HCEC 1CT (cell line): ENCODE data around the gene ROR2.

Experiments used
- DNase-seq: peaks from one replicate; pipeline ENCODE4 v3.0.0-alpha.2; 2017

Gene ROR2

DNA sequence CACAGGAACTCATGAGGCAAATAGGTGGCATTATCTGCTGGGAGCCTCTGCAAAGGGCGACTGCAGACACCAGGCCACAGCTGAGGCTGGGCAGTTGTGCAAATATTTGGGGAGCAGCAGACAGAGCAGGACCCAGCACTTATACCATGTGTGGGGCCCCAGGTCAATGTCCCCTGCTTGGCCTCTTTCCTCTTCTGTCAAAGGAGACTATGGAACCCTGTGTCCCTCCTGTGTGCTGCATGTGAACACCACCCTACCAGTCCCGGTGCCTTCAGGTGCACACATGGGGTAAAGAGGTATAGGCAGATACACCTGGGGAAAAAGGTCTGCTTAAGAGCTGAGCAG, 50.8 kb downstream of the ROR2 start:
- no peak for DNase-seq

DNA sequence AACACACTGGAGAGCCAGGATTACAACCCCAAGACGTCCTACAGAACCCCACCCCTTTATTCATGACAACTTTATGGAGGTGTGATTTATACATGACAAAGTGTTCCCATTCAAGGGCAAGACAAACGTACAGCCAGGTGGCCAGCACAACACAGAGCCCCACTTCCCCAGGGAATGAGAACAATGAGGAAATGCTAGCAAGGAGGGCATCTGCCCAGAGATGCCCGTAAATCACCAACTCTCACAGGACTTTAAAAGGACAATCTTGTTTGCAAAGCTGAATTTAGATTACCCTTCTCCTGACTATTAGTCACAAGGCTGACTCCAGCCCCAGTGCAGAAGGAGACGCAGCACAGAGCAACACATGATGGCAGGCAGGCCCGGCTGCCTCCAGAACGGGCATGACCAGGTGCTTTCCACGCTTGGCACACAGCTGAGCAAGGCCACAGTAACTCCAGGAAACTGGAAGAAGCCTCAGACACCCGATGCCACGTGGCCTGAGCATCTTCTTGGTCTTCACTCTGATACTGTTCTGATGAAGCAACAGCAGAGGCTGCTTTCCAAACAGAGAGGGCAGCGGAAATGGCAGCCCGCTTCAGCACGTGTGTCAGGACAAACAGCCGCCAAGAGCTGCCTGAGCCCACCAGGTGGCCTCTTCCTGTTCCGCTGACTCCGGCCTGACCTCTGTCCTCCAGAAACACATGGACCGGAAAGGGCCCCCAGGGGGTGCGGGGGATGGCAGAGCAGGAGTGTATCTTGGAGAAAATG, 51.4 kb downstream of the ROR2 start:
- no peak for DNase-seq

DNA sequence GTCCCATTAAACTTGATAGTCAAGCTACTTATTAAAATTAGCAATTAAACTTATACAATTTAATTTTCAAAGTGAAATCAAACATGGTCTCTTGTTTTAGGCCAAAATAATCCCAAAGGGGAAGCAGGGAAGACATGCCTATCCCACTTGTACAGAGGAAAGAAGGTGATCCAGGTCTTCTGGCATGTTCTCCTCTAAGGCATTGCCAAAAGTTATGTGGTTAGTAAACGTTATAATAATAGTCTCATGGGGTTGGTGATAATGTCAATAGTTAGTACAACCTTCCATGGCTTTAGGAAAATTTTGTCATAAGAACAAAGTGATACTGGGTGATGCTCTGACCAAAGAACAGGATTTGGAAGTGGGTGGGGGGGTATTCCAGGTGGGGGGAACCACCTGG, 52.8 kb downstream of the ROR2 start:
- no peak for DNase-seq

GRCh38 chr9:91896513-91897121, 53.4 kb downstream of the ROR2 start:
- DNase-seq = no peak

- DNase-seq = no peak
Measured at GRCh38 chr9:91896097-91896496, 53.9 kb downstream of the ROR2 start.

- no peak for DNase-seq
Measured at GRCh38 chr9:91894536-91894935, 55.5 kb downstream of the ROR2 start.

DNA sequence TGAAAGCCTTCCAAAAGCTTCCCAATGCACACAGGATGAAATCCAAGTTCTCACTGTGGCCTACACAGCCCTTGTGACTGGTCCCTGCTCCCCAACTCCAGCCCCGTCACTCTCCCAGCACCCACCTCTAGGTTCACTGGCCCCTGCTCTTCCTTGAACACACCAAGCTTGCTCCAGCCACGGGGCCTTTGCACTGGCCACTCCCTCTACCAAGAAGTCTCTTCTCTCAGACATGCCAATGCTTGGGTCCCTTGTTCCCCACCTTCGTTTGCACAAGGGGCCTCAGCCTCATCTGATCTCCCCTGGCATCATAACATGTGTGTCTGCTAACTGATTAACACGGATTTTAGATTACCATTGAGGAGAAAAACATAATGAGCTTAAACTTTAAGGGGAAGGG, 56.0 kb downstream of the ROR2 start:
- DNase-seq = no peak

GRCh38 chr9:91891915-91892314, 58.1 kb downstream of the ROR2 start:
- DNase-seq = no peak

GRCh38 chr9:91890662-91891061, 59.4 kb downstream of the ROR2 start:
- no peak for DNase-seq

DNA sequence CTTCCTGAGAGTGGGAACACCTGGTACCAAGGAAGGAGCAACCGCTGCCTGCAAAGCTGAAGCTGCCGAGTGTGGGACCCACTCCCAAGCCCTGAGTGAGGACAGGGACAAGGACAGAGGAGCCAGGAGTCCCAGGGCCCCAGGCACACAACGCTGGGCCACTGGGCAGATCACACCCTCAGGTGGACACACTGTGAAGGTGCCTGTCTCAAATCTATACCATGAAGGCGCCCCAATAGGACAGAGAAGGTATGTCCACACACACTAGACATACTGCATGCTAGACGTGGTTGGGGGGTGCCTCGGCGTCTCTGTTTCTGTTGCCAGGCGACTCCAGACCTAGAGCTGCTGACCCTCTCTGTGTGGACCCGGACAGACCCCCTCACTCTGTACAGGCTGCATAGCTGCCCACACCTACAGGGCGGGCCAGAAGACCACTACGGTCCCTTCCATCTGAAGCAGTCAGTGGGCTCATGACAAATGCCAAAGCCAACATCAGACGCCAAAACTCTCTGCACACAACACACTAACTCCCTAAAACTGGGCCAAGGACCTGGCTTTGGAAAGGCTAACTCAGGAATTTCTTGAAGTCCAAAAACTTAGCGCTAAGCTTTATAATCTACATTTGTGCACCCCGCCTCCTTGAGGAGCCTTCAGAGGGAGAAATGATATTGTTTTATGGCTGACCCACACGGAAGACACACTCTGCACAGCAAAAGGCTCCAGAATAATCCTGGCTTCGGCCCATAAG, 60.7 kb downstream of the ROR2 start:
- no peak for DNase-seq

DNA sequence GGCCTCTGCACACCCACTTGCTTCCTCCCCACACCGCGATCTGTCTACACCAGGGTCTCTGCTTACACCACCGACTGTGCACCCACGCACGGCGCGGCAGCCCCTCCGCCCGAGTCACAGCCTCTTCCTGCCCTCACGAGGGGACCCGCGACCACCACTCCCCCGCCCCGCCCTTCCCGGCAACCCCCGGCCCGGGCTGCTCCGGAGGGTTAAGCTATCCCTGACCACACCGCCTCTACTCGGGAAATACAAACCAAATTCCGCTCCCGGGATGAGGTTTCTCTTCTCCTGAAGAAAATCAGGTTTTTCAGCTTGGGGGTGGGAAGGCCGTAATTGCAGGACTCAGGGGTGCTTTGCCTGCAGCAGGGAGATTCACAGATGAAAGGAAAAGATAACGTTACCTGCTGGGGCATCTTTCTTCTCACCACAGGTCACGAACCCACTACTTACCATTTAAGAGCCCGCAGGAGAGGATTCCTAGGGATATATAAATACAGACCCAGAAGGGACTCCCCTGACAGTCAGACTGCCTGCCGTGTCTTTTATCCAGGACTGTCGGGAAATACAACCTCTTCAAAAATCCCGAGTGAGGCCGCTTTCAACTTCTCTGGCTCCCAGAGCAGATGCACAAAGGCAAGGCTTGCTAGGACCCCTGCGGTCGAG, 63.5 kb downstream of the ROR2 start:
- DNase-seq = no peak

DNA sequence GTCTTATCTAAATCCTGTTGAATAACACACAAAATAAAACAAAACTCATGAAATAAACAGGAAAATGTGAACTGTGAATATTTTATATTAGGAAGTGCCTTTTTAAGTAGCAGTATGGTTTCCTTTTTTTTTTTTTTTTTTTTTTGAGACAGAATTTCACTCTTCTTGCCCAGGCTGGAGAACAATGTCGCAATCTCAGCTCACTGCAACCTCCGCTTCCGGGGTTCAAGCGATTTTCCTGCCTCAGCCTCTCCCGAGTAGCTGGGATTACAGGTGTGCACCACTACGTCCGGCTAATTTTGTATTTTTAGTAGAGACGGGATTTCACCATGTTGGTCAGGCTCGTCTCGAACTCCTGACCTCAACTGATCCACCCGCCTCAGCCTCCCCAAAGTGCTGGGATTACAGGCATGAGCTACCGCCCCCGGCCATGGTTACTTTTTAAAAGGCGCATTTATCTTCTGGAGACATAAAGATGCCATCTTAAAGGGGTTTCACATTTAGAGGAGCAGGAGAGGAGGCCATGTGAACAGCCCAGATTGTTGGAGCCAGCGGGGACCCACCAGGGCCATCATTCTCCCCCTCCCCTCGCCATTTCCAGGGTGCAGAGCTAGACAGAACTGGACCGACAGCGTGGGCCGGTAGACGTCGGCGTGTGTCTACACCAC, 64.1 kb downstream of the ROR2 start:
- DNase-seq = no peak

- peak; percentile 42 for DNase-seq
Measured at GRCh38 chr9:91884696-91885687, 65.0 kb downstream of the ROR2 start.

DNA sequence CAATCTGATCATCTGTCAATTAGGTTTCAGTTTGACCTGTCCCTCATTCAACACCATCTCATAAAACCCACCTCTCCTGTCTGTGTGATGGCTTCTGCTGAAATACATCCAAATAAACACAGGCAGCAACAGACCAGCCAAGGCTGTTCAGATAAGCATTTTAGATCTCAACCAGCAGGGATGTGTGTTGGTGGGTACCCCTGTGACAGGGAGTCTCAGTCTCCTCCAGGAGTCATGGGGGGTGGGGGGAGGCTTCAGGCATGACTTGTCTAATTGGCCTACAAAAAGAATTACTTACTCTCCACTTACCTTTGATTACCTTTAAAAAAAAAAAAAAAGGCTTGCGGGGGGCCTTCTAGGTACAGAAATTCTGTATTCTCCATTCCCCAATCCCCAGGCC, 65.9 kb downstream of the ROR2 start:
- DNase-seq = no peak

DNA sequence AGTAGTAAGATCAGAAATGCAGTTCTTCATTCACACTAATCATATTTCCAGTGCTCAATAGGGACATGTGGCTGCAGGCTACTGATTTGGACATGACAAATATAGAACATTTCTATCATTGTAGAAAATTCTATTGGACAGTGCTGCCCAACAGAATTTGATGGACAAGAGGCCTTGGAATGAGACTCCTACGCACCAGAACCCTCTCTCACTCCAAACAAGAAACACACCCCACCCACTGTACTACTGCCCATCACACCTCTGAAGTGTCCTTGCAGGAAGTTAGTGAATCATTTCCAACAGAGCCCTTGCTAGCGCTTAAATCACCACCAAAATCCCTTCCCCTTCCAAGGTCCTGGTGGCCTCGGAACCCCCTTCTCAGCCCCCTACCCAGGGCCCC, 66.5 kb downstream of the ROR2 start:
- no peak for DNase-seq

DNA sequence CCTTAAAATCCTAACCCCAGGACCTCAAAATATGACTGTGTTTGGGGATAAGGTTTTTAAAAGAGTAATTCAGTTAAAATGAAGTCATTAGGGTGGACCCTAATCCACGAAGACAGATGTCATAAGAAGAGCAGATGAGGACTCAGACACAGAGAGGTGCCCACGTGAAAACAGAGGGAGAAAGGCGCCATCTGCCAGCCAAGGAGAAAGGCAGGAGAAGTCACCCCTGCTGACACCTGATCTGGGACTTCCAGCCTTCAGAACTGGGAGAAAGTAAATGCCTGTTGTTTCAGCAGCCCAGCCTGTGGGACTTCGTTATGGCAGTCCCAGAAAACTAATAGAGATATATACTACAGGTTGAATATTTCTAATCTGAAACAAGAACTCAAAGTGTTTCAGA, 67.4 kb downstream of the ROR2 start:
- no peak for DNase-seq

- DNase-seq = no peak
Measured at GRCh38 chr9:91880378-91880972, 69.6 kb downstream of the ROR2 start.

DNA sequence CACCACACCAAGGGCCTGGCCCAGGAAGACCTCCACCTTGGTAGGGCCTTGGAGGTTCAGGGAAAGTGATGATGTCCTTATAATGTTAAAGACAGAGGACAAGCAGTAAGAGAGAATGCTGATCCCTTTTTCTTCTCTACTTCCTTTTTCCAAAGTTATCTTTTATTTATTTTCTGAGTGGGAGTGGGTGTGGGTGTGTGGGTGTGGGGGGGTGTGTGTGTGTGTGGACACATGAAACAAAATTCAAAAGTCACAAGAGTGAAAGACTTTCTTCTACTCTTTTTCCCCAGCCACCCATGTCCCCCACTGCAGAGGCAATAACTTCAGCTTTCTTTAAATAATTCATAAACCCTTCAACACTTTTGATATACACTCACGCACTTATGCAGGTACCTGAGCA, 70.8 kb downstream of the ROR2 start:
- no peak for DNase-seq

DNA sequence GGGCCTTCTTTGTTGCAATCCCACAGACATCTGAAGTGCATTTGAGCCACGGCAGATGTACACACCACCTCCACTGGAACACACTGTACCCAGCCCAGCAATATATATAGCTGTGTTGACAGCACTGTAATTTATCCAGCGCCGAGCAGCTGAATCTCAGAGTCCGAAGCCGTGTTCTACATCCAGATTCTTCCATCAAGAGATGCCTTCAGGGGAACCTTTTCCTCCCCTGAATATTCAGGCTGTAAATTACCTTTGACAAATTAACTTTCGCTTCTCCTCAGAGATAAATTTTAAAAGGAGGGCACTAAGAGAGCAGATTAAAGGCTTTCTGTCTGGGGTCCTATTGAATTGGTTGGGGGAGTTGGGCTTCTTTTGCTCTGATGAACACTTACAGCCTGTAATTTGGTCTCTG, 76.4 kb downstream of the ROR2 start:
- DNase-seq = no peak

GRCh38 chr9:91868732-91869391, 81.2 kb downstream of the ROR2 start:
- DNase-seq = no peak

- DNase-seq = no peak
Measured at GRCh38 chr9:91867740-91868139, 82.3 kb downstream of the ROR2 start.
